PC-9 (cell line): Measurements from ENCODE around the gene NUP210. TPM values are rescaled to one million over a fixed set of nuclear protein-coding genes. Genes with fewer than 3 reads are reported as not detected.
A peak's percentile ranks its signal among the peaks of the same experiment; 100 is the strongest.

ENCODE experiments used
- BruUV-seq: library from RNA; stranded (reverse); fragments of 400-500 nt; replicated peaks from 2 replicates; lab custom pipeline; 2021; lab: Mats Ljungman, UMichigan
- CTCF ChIA-PET: fragments of 300-600 bp; sonication (Branson Sonifier 250); formaldehyde crosslinking; loops from one replicate; lab custom pipeline; 2022; ENCODE audit warnings: antibody characterized with exemption; lab: Charles Lee
- POLR2A ChIA-PET: fragments of 300-600 bp; sonication (Branson Sonifier 250); formaldehyde crosslinking; loops from one replicate; lab custom pipeline; 2022; ENCODE audit warnings: antibody characterized with exemption; ENCODE audit not compliant: unreplicated experiment; lab: Charles Lee
- DNase-seq, 2 experiments: peaks; one replicate each; pipeline versions ENCODE4 v3.0.0 to v3.0.0-alpha.2; 2015 to 2022; ENCODE audit warnings: mixed read lengths in 1 of 2
- H2AFZ ChIP-seq: fragments of 200-600 bp; sonication (generic); 2 replicates; pipeline ENCODE4 v1.8.1; 2017; ENCODE audit warnings: antibody characterized with exemption
- H3F3A ChIP-seq: fragments of 200-600 bp; sonication (generic); 2 replicates; pipeline ENCODE4 v1.8.1; 2017; ENCODE audit warnings: antibody characterized with exemption, mild to moderate bottlenecking, low read depth; ENCODE audit not compliant: insufficient read depth
- H3K27ac ChIP-seq: fragments of 200-600 bp; sonication (generic); 2 replicates; pipeline ENCODE4 v1.6.1; 2016; ENCODE audit warnings: mixed run types
- H3K27me3 ChIP-seq: fragments of 200-600 bp; sonication (generic); 2 replicates; pipeline ENCODE4 v1.6.1; 2016; ENCODE audit warnings: low read depth, mixed run types; ENCODE audit not compliant: insufficient read depth
- H3K36me3 ChIP-seq: fragments of 200-600 bp; sonication (generic); 2 replicates; pipeline ENCODE4 v1.6.1; 2016; ENCODE audit warnings: low read depth, mixed run types
- H3K4me1 ChIP-seq: fragments of 200-600 bp; sonication (generic); replicated peaks from 2 replicates; pipeline ENCODE4 v1.6.1; 2016; ENCODE audit warnings: mixed run types; ENCODE audit not compliant: insufficient read depth
- H3K4me2 ChIP-seq: fragments of 200-600 bp; sonication (generic); 2 replicates; pipeline ENCODE4 v1.6.1; 2017; ENCODE audit warnings: mixed run types
- H3K4me3 ChIP-seq: fragments of 200-600 bp; sonication (generic); 2 replicates; pipeline ENCODE4 v1.6.1; 2016; ENCODE audit warnings: mixed run types
- H3K79me2 ChIP-seq: fragments of 200-600 bp; sonication (generic); 2 replicates; pipeline ENCODE4 v1.6.1; 2017; ENCODE audit warnings: low read depth, mixed run types
- H3K9me2 ChIP-seq: fragments of 200-600 bp; sonication (generic); 2 replicates; pipeline ENCODE4 v1.8.1; 2017; ENCODE audit warnings: mild to moderate bottlenecking; ENCODE audit not compliant: insufficient read depth
- H3K9me3 ChIP-seq: fragments of 200-600 bp; sonication (generic); 2 replicates; pipeline ENCODE4 v1.8.1; 2016; ENCODE audit warnings: low read depth; ENCODE audit not compliant: insufficient read depth
- H4K20me1 ChIP-seq: fragments of 200-600 bp; sonication (generic); 2 replicates; pipeline ENCODE4 v1.8.1; 2017; ENCODE audit not compliant: insufficient read depth
- EZH2 ChIP-seq: fragments of 200-600 bp; sonication (generic); IDR thresholded peaks from 2 replicates; pipeline ENCODE4 v1.8.0; 2017; ENCODE audit warnings: antibody characterized with exemption, low read depth
- intact Hi-C: fragments of 100-400 bp; cut with micrococcal nuclease; formaldehyde crosslinking; loops from one replicate; pipeline ENCODE4 v1.10.0; 2022; ENCODE audit not compliant: unreplicated experiment
- total RNA-seq: library from RNA; stranded (reverse); gene quantifications from 2 replicates; pipeline ENCODE4 v1.2.3, GENCODE V29; 2021
- TF ChIP-seq, protein P1 (sequence below): fragments of 200-600 bp; sonication (generic); conservative IDR thresholded peaks from 2 replicates; pipeline ENCODE4 v1.6.1; 2017; ENCODE audit warnings: mixed run types, antibody characterized with exemption, mild to moderate bottlenecking, moderate library complexity

Gene NUP210
- total RNA-seq, 1 experiment from 2014 or later: 84.0 TPM

GRCh38 chr3:13285007-13285567 lies 135.0 kb downstream of the NUP210 start:
- 0 out of 2 replicates have a peak, but pooled peaks cover 3% of the 10 kb centered on the region for H3K9me3 ChIP-seq
- peaks cover 8% of the 10 kb centered on the region; the same call in 1 of the 2 replicates for H3F3A ChIP-seq
- CTCF ChIA-PET: no interaction called here
- DNase-seq: no peak
- H3K27me3 ChIP-seq: no peaks in the 10 kb centered on the region
- no peaks in the 10 kb centered on the region for H3K9me2 ChIP-seq
- H2AFZ ChIP-seq: no peak overlapping the region
- no peaks in the 10 kb centered on the region for H3K79me2 ChIP-seq
- no peak overlapping the region for H3K27ac ChIP-seq
- POLR2A ChIA-PET: no interaction called here
- no TSS peak for BruUV-seq
- no peak overlapping the region for H3K4me3 ChIP-seq
- TF ChIP-seq EZH2: no peak
- TF ChIP-seq, protein P1, sequence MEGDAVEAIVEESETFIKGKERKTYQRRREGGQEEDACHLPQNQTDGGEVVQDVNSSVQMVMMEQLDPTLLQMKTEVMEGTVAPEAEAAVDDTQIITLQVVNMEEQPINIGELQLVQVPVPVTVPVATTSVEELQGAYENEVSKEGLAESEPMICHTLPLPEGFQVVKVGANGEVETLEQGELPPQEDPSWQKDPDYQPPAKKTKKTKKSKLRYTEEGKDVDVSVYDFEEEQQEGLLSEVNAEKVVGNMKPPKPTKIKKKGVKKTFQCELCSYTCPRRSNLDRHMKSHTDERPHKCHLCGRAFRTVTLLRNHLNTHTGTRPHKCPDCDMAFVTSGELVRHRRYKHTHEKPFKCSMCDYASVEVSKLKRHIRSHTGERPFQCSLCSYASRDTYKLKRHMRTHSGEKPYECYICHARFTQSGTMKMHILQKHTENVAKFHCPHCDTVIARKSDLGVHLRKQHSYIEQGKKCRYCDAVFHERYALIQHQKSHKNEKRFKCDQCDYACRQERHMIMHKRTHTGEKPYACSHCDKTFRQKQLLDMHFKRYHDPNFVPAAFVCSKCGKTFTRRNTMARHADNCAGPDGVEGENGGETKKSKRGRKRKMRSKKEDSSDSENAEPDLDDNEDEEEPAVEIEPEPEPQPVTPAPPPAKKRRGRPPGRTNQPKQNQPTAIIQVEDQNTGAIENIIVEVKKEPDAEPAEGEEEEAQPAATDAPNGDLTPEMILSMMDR: no peak
- no peak overlapping the region for H3K4me2 ChIP-seq
- H4K20me1 ChIP-seq: no peaks in the 10 kb centered on the region
- H3K36me3 ChIP-seq: no peaks in the 10 kb centered on the region
- peaks cover 10% of the 10 kb centered on the region for H3K4me1 ChIP-seq
- intact Hi-C loops: loop anchor here (10.0 kb wide), 1 partner anchor 370 kb away; no protein-coding TSS in a partner anchor

DNA sequence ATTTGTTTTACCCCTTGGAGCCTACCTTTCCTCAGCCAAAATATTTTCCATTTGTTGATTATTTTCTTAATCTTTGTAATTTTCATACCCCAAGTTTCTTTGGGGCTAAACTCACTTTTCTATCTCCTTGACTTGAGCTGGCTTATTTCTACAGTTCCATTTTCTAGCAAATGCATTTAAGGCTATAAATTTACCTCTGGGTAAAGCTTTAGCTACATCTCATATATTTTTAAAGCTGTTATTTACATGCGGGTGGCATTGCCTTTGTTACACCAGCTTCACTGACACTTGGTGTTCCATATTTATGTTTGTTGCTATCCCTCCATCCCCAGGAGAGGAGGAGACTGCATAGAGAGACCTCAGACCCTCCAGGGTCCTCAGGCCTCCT lies 136.3 kb downstream of the NUP210 start:
- H3K9me2 ChIP-seq: no peaks in the 10 kb centered on the region
- intact Hi-C loops: loop anchor here (1.0 to 10.0 kb wide), 3 partner anchors 172 to 371 kb away; no protein-coding TSS in a partner anchor
- H3K4me3 ChIP-seq: peak overlapping the region; percentile 59
- H3K4me2 ChIP-seq: peak overlapping the region; percentile 81
- no peaks in the 10 kb centered on the region for H3K79me2 ChIP-seq
- CTCF ChIA-PET: interaction anchor here (0.6 kb wide), 1 partner anchor 192 kb away, joined by 3 read pairs; no protein-coding TSS in a partner anchor
- POLR2A ChIA-PET: interaction anchor here (0.6 kb wide), 1 partner anchor 122 kb away, joined by 4 read pairs; no protein-coding TSS in a partner anchor
- H3K9me3 ChIP-seq: 0 out of 2 replicates have a peak, but pooled peaks cover 3% of the 10 kb centered on the region
- no TSS peak for BruUV-seq
- no peak overlapping the region for H3K27ac ChIP-seq
- no peaks in the 10 kb centered on the region for H3K27me3 ChIP-seq
- H3K4me1 ChIP-seq: peaks cover 10% of the 10 kb centered on the region
- H4K20me1 ChIP-seq: no peaks in the 10 kb centered on the region
- TF ChIP-seq EZH2: no peak
- no peaks in the 10 kb centered on the region for H3K36me3 ChIP-seq
- peaks cover 8% of the 10 kb centered on the region; the same call in 1 of the 2 replicates for H3F3A ChIP-seq
- DNase-seq: no peak
- H2AFZ ChIP-seq: peak overlapping the region; percentile 81; the same call in 1 of the 2 replicates

GRCh38 chr3:13282986-13283876 lies 136.9 kb downstream of the NUP210 start:
- Histone ChIP-seq H3F3A (peaks cover 8% of the 10 kb centered on the region; the same call in 1 of the 2 replicates), H3K27me3 (no peaks in the 10 kb centered on the region), H3K36me3 (no peaks in the 10 kb centered on the region), H3K9me3 (0 out of 2 replicates have a peak, but pooled peaks cover 3% of the 10 kb centered on the region), H4K20me1 (no peaks in the 10 kb centered on the region), H3K9me2 (no peaks in the 10 kb centered on the region), H2AFZ (peak overlapping the region; percentile 81), H3K4me1 (peaks cover 10% of the 10 kb centered on the region), H3K4me3 (peak overlapping the region; percentile 87), H3K79me2 (no peaks in the 10 kb centered on the region), H3K27ac (no peak overlapping the region), H3K4me2 (peak overlapping the region; percentile 81)
- peak in 1 of 2 experiments; percentile 29 for DNase-seq
- TF ChIP-seq, protein P1: peak; percentile 69
- TF ChIP-seq EZH2: no peak
- POLR2A ChIA-PET: interaction anchor here (0.6 kb wide), 1 partner anchor 122 kb away, joined by 4 read pairs; no protein-coding TSS in a partner anchor
- no TSS peak for BruUV-seq
- CTCF ChIA-PET: interaction anchor here (0.6 to 1.4 kb wide), 3 partner anchors 138 to 332 kb away, joined by 3 to 13 read pairs (median 3); no protein-coding TSS in a partner anchor
- intact Hi-C loops: loop anchor here (1.0 to 10.0 kb wide), 3 partner anchors 171 to 372 kb away; no protein-coding TSS in a partner anchor
